ENCODE measurements around the gene SLC41A2. TPM values are rescaled to one million over a fixed set of nuclear protein-coding genes. Genes with fewer than 3 reads are reported as not detected.

SLC41A2 gene
- polyA plus RNA-seq, 1 donor (not counting 4 experiments of a cell fraction or from before 2014, with no cell fraction given), result 1.2 TPM

- FAIRE-seq, result no peak
- Histone ChIP-seq H3K27me3 (ENCODE audit: control insufficient read depth, extremely low read depth, insufficient read depth, low read length) (no peaks in the 10 kb centered on the region), H3K9ac (ENCODE audit: control insufficient read depth, extremely low read depth, insufficient read depth, low read length) (no peak overlapping the region), H3K4me2 (ENCODE audit: control insufficient read depth, extremely low read depth, insufficient read depth, low read depth, low read length) (no peak overlapping the region), H3K27ac (ENCODE audit: control insufficient read depth, insufficient read depth, low read length) (no peak overlapping the region), H3K9me3 (ENCODE audit: control insufficient read depth, low read depth, low read length) (no peaks in the 10 kb centered on the region), H2AFZ (ENCODE audit: control insufficient read depth, low read length) (no peak overlapping the region), H3K4me1 (ENCODE audit: control insufficient read depth, extremely low read depth, insufficient read depth, low read length) (no peaks in the 10 kb centered on the region), H3K79me2 (ENCODE audit: control insufficient read depth, insufficient read depth, low read length) (no peaks in the 10 kb centered on the region), H3K9me1 (ENCODE audit: control insufficient read depth, extremely low read depth, insufficient read depth, low read length) (no peaks in the 10 kb centered on the region), H4K20me1 (ENCODE audit: control insufficient read depth, extremely low read depth, insufficient read depth, low read length) (no peaks in the 10 kb centered on the region), H3K4me3 (ENCODE audit: control insufficient read depth in 2 of 3, extremely low read depth in 1 of 3, insufficient read depth in 2 of 3, low read depth in 1 of 3, low read length in 3 of 3) (no peak overlapping the region), H3K36me3 (ENCODE audit: control insufficient read depth in 2 of 2, extremely low read depth in 1 of 2, insufficient read depth in 2 of 2, low read length in 2 of 2) (no peaks in the 10 kb centered on the region)
- TF ChIP-seq EZH2 (IDR thresholded peaks at IDR 0.05; ENCODE audit: low read length), result no peak
- TF ChIP-seq, protein P1, sequence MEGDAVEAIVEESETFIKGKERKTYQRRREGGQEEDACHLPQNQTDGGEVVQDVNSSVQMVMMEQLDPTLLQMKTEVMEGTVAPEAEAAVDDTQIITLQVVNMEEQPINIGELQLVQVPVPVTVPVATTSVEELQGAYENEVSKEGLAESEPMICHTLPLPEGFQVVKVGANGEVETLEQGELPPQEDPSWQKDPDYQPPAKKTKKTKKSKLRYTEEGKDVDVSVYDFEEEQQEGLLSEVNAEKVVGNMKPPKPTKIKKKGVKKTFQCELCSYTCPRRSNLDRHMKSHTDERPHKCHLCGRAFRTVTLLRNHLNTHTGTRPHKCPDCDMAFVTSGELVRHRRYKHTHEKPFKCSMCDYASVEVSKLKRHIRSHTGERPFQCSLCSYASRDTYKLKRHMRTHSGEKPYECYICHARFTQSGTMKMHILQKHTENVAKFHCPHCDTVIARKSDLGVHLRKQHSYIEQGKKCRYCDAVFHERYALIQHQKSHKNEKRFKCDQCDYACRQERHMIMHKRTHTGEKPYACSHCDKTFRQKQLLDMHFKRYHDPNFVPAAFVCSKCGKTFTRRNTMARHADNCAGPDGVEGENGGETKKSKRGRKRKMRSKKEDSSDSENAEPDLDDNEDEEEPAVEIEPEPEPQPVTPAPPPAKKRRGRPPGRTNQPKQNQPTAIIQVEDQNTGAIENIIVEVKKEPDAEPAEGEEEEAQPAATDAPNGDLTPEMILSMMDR (optimal IDR thresholded peaks at IDR 0.05 in 1 of 3, IDR thresholded peaks at IDR 0.05 in 1 of 3, conservative IDR thresholded peaks at IDR 0.05 in 1 of 3; ENCODE audit: extremely low read depth in 1 of 3, insufficient read depth in 2 of 3, low read length in 3 of 3), result no peak
- DNase-seq (ENCODE audit: low read depth, low spot score), result no peak
- dilution Hi-C loops (cut with MboI; ENCODE audit: extremely low pct_ligation_motif_present, low sequenced_read_pairs), result no loop called here
Measured at GRCh38 chr12:104939089-104939488, 19.0 kb downstream of the SLC41A2 start.

DNA sequence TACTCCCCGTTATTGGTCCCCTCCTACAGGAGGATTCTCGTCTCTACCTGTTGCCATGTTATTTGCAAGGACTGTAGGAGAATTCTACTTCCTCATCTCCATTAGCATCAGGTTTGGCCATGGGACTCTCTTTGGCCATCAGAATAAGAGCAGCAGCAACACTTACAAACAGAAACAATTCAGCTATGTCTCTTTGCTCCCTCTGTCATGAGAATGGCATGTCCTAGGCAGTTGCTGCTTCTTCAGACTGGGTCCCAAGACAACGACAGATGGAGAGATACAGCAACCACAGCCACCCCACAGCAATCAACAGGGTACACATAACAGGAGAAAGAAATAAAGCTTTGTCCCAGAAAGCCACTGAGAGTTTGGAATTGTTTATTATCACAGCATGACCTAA lies 19.7 kb downstream of the SLC41A2 start:
- no peak overlapping the region for H3K4me3 ChIP-seq (ENCODE audit: control insufficient read depth in 2 of 3, extremely low read depth in 1 of 3, insufficient read depth in 2 of 3, low read depth in 1 of 3, low read length in 3 of 3)
- TF ChIP-seq, protein P1 (optimal IDR thresholded peaks at IDR 0.05 in 1 of 3, IDR thresholded peaks at IDR 0.05 in 1 of 3, conservative IDR thresholded peaks at IDR 0.05 in 1 of 3; ENCODE audit: extremely low read depth in 1 of 3, insufficient read depth in 2 of 3, low read length in 3 of 3), result no peak
- TF ChIP-seq EZH2 (IDR thresholded peaks at IDR 0.05; ENCODE audit: low read length), result no peak
- no peak for FAIRE-seq
- H3K79me2 ChIP-seq (ENCODE audit: control insufficient read depth, insufficient read depth, low read length), result no peaks in the 10 kb centered on the region
- H2AFZ ChIP-seq (ENCODE audit: control insufficient read depth, low read length), result no peak overlapping the region
- no peaks in the 10 kb centered on the region for H4K20me1 ChIP-seq (ENCODE audit: control insufficient read depth, extremely low read depth, insufficient read depth, low read length)
- no peaks in the 10 kb centered on the region for H3K4me1 ChIP-seq (ENCODE audit: control insufficient read depth, extremely low read depth, insufficient read depth, low read length)
- dilution Hi-C loops (cut with MboI; ENCODE audit: extremely low pct_ligation_motif_present, low sequenced_read_pairs), result no loop called here
- no peaks in the 10 kb centered on the region for H3K27me3 ChIP-seq (ENCODE audit: control insufficient read depth, extremely low read depth, insufficient read depth, low read length)
- H3K36me3 ChIP-seq (ENCODE audit: control insufficient read depth in 2 of 2, extremely low read depth in 1 of 2, insufficient read depth in 2 of 2, low read length in 2 of 2), result no peaks in the 10 kb centered on the region
- H3K9me1 ChIP-seq (ENCODE audit: control insufficient read depth, extremely low read depth, insufficient read depth, low read length), result no peaks in the 10 kb centered on the region
- DNase-seq (ENCODE audit: low read depth, low spot score), result no peak
- H3K4me2 ChIP-seq (ENCODE audit: control insufficient read depth, extremely low read depth, insufficient read depth, low read depth, low read length), result no peak overlapping the region
- no peaks in the 10 kb centered on the region for H3K9me3 ChIP-seq (ENCODE audit: control insufficient read depth, low read depth, low read length)
- H3K9ac ChIP-seq (ENCODE audit: control insufficient read depth, extremely low read depth, insufficient read depth, low read length), result no peak overlapping the region
- no peak overlapping the region for H3K27ac ChIP-seq (ENCODE audit: control insufficient read depth, insufficient read depth, low read length)

Data from keratinocyte (primary cell).